ENCODE data around the gene STK24. TPM values are rescaled to one million over a fixed set of nuclear protein-coding genes. Genes with fewer than 3 reads are reported as not detected.
A peak's percentile ranks its signal among the peaks of the same experiment; 100 is the strongest.
"Not testable (repeated sequence)": the region's sequence is repeated elsewhere in the genome, so short reads cannot be mapped to it uniquely, and the experiment has no call there.

STK24 gene
- total RNA-seq, 4 donors from 2014 or later: 49.8 to 68.9 (median 57.0) TPM

- no peak overlapping the region for H3K4me3 ChIP-seq
- H3K27me3 ChIP-seq: no peaks in the 10 kb centered on the region
- peaks cover 0 to 3% (median 0%) of the 10 kb centered on the region in 4 donors for H3K9me3 ChIP-seq
- DNase-seq (ENCODE audit: low spot score in 2 of 2): no peak
- H3K4me1 ChIP-seq: no peaks in the 10 kb centered on the region
- TF ChIP-seq POLR2A (IDR thresholded peaks at IDR 0.05): no peak
- TF ChIP-seq CTCF (IDR thresholded peaks at IDR 0.05): no peak
- TF ChIP-seq EP300 (IDR thresholded peaks at IDR 0.05): no peak
- WGBS, 2 donors: 91 to 95% methylated on average over 7 of the region's 7 CpGs
- H3K36me3 ChIP-seq: peaks cover 0 to 55% (median 0%) of the 10 kb centered on the region in 3 donors
- no peak overlapping the region for H3K27ac ChIP-seq
Observed at GRCh38 chr13:98413796-98414195, 163.1 kb downstream of the STK24 start.

- H3K4me1 ChIP-seq; H3K4me3 ChIP-seq; H3K27me3 ChIP-seq; H3K9me3 ChIP-seq; H3K27ac ChIP-seq; DNase-seq (ENCODE audit: low spot score in 2 of 2): not testable (repeated sequence)
- peaks cover 0 to 55% (median 0%) of the 10 kb centered on the region in 3 donors for H3K36me3 ChIP-seq
- WGBS, 2 donors: 93 to 97% methylated on average over 3 of the region's 3 CpGs
Observed at GRCh38 chr13:98413278-98413677, 163.6 kb downstream of the STK24 start.

GRCh38 chr13:98411617-98412265 lies 165.2 kb downstream of the STK24 start:
- TF ChIP-seq CTCF (IDR thresholded peaks at IDR 0.05) (no peak), POLR2A (IDR thresholded peaks at IDR 0.05) (no peak), EP300 (IDR thresholded peaks at IDR 0.05) (peak; percentile 20 to 21)
- peaks cover 0 to 44% (median 0%) of the 10 kb centered on the region in 3 donors for H3K36me3 ChIP-seq
- 59 to 63% methylated on average over 16 of the region's 16 CpGs for WGBS, 2 donors

GRCh38 chr13:98411013-98411412 lies 165.9 kb downstream of the STK24 start:
- Histone ChIP-seq H3K36me3 (peaks cover 0 to 37% (median 0%) of the 10 kb centered on the region in 3 donors), H3K9me3 (no peaks in the 10 kb centered on the region), H3K27ac (no peak overlapping the region), H3K4me3 (no peak overlapping the region), H3K27me3 (no peaks in the 10 kb centered on the region), H3K4me1 (no peaks in the 10 kb centered on the region)
- 81 to 91% methylated on average over 5 of the region's 5 CpGs for WGBS, 2 donors
- DNase-seq (ENCODE audit: low spot score in 2 of 2): no peak
- no peak for TF ChIP-seq EP300 (IDR thresholded peaks at IDR 0.05)
- TF ChIP-seq POLR2A (IDR thresholded peaks at IDR 0.05): no peak
- TF ChIP-seq CTCF (IDR thresholded peaks at IDR 0.05): no peak

More at GRCh38 chr13:98411617-98412265, 165.2 kb downstream of the STK24 start:
- Histone ChIP-seq H3K9me3 (no peaks in the 10 kb centered on the region), H3K4me1 (no peaks in the 10 kb centered on the region), H3K27me3 (no peaks in the 10 kb centered on the region), H3K27ac (no peak overlapping the region), H3K4me3 (peak overlapping the region in 1 of 4 donors; percentile 2)
- peak in 1 of 2 donors; percentile 31 for DNase-seq (ENCODE audit: low spot score in 2 of 2)

GRCh38 chr13:98410612-98411011 lies 166.3 kb downstream of the STK24 start:
- no peak for DNase-seq (ENCODE audit: low spot score in 2 of 2)
- Histone ChIP-seq H3K27ac (no peak overlapping the region), H3K4me1 (no peaks in the 10 kb centered on the region), H3K9me3 (no peaks in the 10 kb centered on the region), H3K27me3 (no peaks in the 10 kb centered on the region), H3K4me3 (no peak overlapping the region), H3K36me3 (peaks cover 0 to 34% (median 0%) of the 10 kb centered on the region in 3 donors)
- WGBS, 2 donors: 93% methylated on average over 11 of the region's 11 CpGs
- TF ChIP-seq CTCF (IDR thresholded peaks at IDR 0.05): no peak
- TF ChIP-seq EP300 (IDR thresholded peaks at IDR 0.05): no peak
- TF ChIP-seq POLR2A (IDR thresholded peaks at IDR 0.05): no peak

Measured in tibial nerve (tissue), 4 donors.